SK-N-MC (cell line): ENCODE data around the gene PPA2.
A peak's percentile ranks its signal among the peaks of the same experiment; 100 is the strongest.
"Not testable (repeated sequence)": the region's sequence is repeated elsewhere in the genome, so short reads cannot be mapped to it uniquely, and the experiment has no call there.

ENCODE experiments used
- DNase-seq: peaks from one replicate; pipeline ENCODE4 v3.0.0-alpha.2; 2011; ENCODE audit warnings: low read depth, low spot score
- H3K27ac ChIP-seq: fragments of 200-600 bp; sonication (generic); 2 replicates; pipeline ENCODE4 v1.5.1; 2016; ENCODE audit warnings: mixed run types
- H3K36me3 ChIP-seq: fragments of 200-600 bp; sonication (generic); 2 replicates; pipeline ENCODE4 v1.6.1; 2017; ENCODE audit warnings: antibody characterized with exemption, low read length, mixed read lengths; ENCODE audit not compliant: insufficient read depth
- H3K4me3 ChIP-seq: fragments of 200-600 bp; sonication (generic); 2 replicates; pipeline ENCODE4 v1.5.1; 2016
- H3K9ac ChIP-seq: fragments of 200-600 bp; sonication (generic); 2 replicates; pipeline ENCODE4 v1.8.0; 2017; ENCODE audit warnings: mixed run types, mixed read lengths; ENCODE audit not compliant: insufficient read length
- H3K9me3 ChIP-seq: fragments of 200-600 bp; sonication (generic); 2 replicates; pipeline ENCODE4 v1.6.1; 2017; ENCODE audit warnings: low read depth, mild to moderate bottlenecking, antibody characterized with exemption, low read length, moderate library complexity, mixed read lengths
- EZH2 ChIP-seq: fragments of 200-600 bp; sonication (generic); IDR thresholded peaks from one replicate; pipeline ENCODE4 v1.6.1; 2017; ENCODE audit warnings: antibody characterized with exemption
- FOXP2 ChIP-seq: optimal IDR thresholded peaks from 2 replicates; pipeline ENCODE3; 2011; ENCODE audit warnings: mild to moderate bottlenecking, moderate library complexity; ENCODE audit not compliant: insufficient read depth; ENCODE audit errors: extremely low read length, control extremely low read depth
- POLR2AphosphoS5 ChIP-seq: IDR thresholded peaks from 2 replicates; pipeline ENCODE4 v1.6.1; 2012; ENCODE audit warnings: mild to moderate bottlenecking, low read depth, low read length, borderline replicate concordance

Gene PPA2

GRCh38 chr4:105495667-105496066 lies 21.8 kb upstream of the PPA2 start:
- H3K27ac ChIP-seq: no peak overlapping the region
- no peak overlapping the region for H3K9ac ChIP-seq
- H3K4me3 ChIP-seq: no peak overlapping the region
- no peaks in the 10 kb centered on the region for H3K36me3 ChIP-seq
- no peaks in the 10 kb centered on the region for H3K9me3 ChIP-seq
- TF ChIP-seq EZH2: no peak
- no peak for TF ChIP-seq FOXP2
- no peak for TF ChIP-seq POLR2AphosphoS5
- no peak for DNase-seq

- no peak overlapping the region for H3K27ac ChIP-seq
- H3K36me3 ChIP-seq: no peaks in the 10 kb centered on the region
- no peak for TF ChIP-seq POLR2AphosphoS5
- H3K4me3 ChIP-seq: no peak overlapping the region
- no peaks in the 10 kb centered on the region for H3K9me3 ChIP-seq
- no peak for DNase-seq
- H3K9ac ChIP-seq: no peak overlapping the region
These were observed 16.7 kb upstream of the PPA2 start for GRCh38 chr4:105490523-105490922.

DNA sequence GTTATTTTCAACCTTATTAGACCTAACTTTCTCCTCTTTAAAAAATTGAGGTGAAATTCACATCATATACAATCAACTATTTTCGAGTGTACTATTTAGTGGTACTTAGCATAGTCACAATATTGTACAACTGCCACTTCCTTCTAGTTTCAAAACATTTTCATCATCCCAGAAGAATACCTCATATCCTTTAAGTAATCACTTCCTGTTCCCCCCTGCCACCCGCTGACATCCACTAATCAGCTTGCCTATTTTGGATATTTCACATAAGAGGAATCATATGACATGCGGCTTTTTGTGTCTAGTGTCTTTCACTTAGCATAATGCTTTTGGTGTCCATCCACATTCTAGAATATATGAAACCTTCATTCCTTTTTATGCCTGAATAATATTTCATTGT lies 10.0 kb upstream of the PPA2 start:
- TF ChIP-seq EZH2: no peak
- Histone ChIP-seq H3K36me3 (no peaks in the 10 kb centered on the region), H3K9me3 (no peaks in the 10 kb centered on the region)

GRCh38 chr4:105474099-105474518 lies 247 bp upstream of the PPA2 start:
- H3K27ac ChIP-seq: no peak overlapping the region
- no peak for DNase-seq
- H3K36me3 ChIP-seq: peaks cover 26% of the 10 kb centered on the region
- TF ChIP-seq EZH2 (no peak), FOXP2 (no peak), POLR2AphosphoS5 (no peak)
- H3K4me3 ChIP-seq: peak overlapping the region; percentile 97
- H3K9me3 ChIP-seq: no peaks in the 10 kb centered on the region
- no peak overlapping the region for H3K9ac ChIP-seq

More for the DNA sequence above, 10.0 kb upstream of the PPA2 start:
- H3K9ac ChIP-seq: no peak overlapping the region
- no peak overlapping the region for H3K27ac ChIP-seq
- H3K4me3 ChIP-seq: no peak overlapping the region
- no peak for DNase-seq

DNA sequence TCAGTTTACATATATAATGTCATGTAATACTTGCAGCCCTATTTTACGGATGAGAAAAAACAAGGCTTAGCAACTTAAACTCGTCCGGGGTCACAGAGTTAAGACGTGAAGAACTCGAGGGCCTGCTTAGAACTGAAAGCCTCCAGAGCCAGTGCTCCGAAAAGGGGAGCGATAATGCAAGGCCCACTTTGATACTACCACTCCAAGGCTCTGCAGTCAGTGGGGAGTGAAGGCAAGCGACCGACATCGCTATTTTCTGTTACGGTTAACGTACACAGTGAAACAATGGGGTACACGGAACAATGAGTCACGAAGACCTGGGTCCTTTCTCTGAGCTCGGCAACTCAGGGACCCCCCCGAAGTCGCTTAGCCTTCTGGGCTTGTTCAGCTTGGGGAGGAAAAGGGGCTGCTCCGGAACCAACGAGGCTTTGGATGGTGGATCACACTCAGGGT lies 965 bp downstream of the PPA2 start:
- peaks cover 38% of the 10 kb centered on the region for H3K36me3 ChIP-seq
- no peak for DNase-seq
- H3K9ac ChIP-seq: peak overlapping the region; percentile 94
- no peaks in the 10 kb centered on the region for H3K9me3 ChIP-seq
- no peak for TF ChIP-seq EZH2
- peak overlapping the region; percentile 97 for H3K4me3 ChIP-seq
- H3K27ac ChIP-seq: peak overlapping the region; percentile 77; the same call in 1 of the 2 replicates

DNA sequence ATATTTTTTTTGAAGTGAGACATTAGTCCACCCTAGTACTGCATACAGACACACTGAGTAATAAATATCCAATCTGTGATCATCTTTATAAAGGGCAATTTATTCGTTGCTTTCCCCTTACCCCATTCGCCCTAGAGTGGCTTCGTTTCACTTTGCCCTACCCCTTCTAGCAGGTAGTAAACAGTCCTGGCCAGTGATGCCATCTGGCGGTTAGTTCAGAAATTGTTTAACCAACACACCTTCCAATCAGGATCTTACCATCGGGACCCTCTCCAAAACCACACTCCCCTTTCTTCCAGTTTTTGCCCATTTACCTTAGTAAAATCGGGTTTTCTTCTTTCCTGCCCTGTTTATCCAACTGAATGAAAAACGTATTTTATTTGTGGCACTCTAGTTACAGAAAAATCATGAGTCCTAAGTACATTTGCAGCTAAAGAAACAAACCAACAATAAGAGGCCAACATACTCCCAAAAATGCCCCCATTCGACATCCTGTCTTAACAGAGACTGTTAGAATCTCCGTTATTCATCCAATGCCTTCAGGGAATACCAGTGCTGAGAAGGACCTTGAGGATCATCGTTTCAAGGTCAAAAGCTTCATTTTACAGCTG lies 2.2 kb downstream of the PPA2 start:
- peak overlapping the region; percentile 45 for H3K27ac ChIP-seq
- peak; percentile 61 for DNase-seq
- no peak for TF ChIP-seq FOXP2
- no peak for TF ChIP-seq POLR2AphosphoS5
- no peak for TF ChIP-seq EZH2
- no peaks in the 10 kb centered on the region for H3K9me3 ChIP-seq
- peaks cover 50% of the 10 kb centered on the region for H3K36me3 ChIP-seq
- peak overlapping the region; percentile 97 for H3K4me3 ChIP-seq
- peak overlapping the region; percentile 94 for H3K9ac ChIP-seq

- no peak for TF ChIP-seq POLR2AphosphoS5
- no peak for TF ChIP-seq EZH2
- no peak for TF ChIP-seq FOXP2
- no peak overlapping the region for H3K9ac ChIP-seq
- H3K27ac ChIP-seq: no peak overlapping the region
- no peak for DNase-seq
- no peak overlapping the region for H3K4me3 ChIP-seq
- H3K9me3 ChIP-seq: no peaks in the 10 kb centered on the region
- peaks cover 59% of the 10 kb centered on the region for H3K36me3 ChIP-seq
These were observed 3.1 kb downstream of the PPA2 start for GRCh38 chr4:105470766-105471165.

GRCh38 chr4:105469736-105470135 lies 4.1 kb downstream of the PPA2 start:
- Histone ChIP-seq H3K36me3 (peaks cover 70% of the 10 kb centered on the region), H3K9me3 (no peaks in the 10 kb centered on the region), H3K27ac (no peak overlapping the region), H3K9ac (no peak overlapping the region), H3K4me3 (no peak overlapping the region)
- DNase-seq: no peak
- TF ChIP-seq EZH2 (no peak), POLR2AphosphoS5 (no peak), FOXP2 (no peak)

- Histone ChIP-seq H3K4me3 (no peak overlapping the region), H3K9ac (no peak overlapping the region), H3K36me3 (peaks cover 67% of the 10 kb centered on the region), H3K27ac (no peak overlapping the region), H3K9me3 (no peaks in the 10 kb centered on the region)
- TF ChIP-seq EZH2 (no peak), POLR2AphosphoS5 (no peak), FOXP2 (no peak)
- no peak for DNase-seq
These were observed 7.3 kb downstream of the PPA2 start for GRCh38 chr4:105466580-105466979.

GRCh38 chr4:105464563-105464962 lies 9.3 kb downstream of the PPA2 start:
- H3K27ac ChIP-seq, DNase-seq, H3K9ac ChIP-seq, H3K9me3 ChIP-seq, H3K4me3 ChIP-seq: not testable (repeated sequence)
- H3K36me3 ChIP-seq: peaks cover 55% of the 10 kb centered on the region
